Loucy (cell line): Measurements from ENCODE around the gene ORMDL3.

Source experiments
- CTCF ChIP-seq: fragments of 200-600 bp; sonication (generic); conservative IDR thresholded peaks from 2 replicates; pipeline ENCODE4 v1.5.1; 2014; ENCODE audit warnings: mild to moderate bottlenecking, antibody characterized with exemption, low read length
- EZH2phosphoT487 ChIP-seq: fragments of 200-600 bp; IDR thresholded peaks from 2 replicates; pipeline ENCODE4 v1.6.1; 2018; ENCODE audit warnings: antibody characterized with exemption, mild to moderate bottlenecking, moderate library complexity, borderline replicate concordance

DNA sequence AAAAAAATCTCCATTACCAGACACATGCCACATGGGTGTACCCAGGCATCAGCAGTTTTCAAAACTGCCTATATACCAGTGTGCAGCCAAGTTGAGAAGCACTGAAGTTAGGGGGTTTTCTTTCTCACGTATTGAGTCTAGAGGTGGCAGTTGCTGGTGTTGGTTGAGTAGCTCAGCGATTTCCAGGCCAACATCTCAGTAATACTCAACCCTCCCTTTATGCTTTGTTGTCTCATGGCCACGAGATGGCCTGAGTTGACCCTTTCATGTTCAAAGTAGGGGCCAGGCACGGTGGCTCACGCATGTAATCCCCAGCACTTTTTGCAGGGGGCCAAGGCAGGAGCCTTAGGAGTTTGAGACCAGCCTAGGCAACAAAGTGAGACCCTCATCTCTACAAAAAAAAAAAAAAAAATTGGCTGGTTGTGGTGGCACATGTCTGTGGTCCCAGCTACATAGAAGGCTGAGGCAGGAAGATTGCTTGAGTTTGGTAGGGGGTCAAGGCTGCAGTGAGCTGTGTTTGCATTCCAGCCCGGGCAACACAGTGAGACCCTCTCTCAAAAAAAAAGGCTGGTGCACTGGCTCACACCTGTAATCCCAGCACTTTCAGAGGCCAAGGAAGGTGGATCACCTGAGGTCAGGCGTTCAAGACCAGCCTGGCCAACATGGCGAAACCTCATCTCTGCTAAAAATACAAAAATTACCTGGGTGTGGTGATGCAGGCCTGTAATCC lies 10.9 kb upstream of the ORMDL3 start:
- TF ChIP-seq CTCF: no peak
- TF ChIP-seq EZH2phosphoT487: no peak
